CD4-positive, alpha-beta T cell treated with Interleukin-6 at 100 ng/mL for 8 hours (primary cell): ENCODE measurements around the gene IQSEC3.
"Not testable (repeated sequence)": the region's sequence is repeated elsewhere in the genome, so short reads cannot be mapped to it uniquely, and the experiment has no call there.

ENCODE experiments used
- DNase-seq: peaks from one replicate; pipeline ENCODE4 v3.0.0-alpha.2; 2020; ENCODE audit warnings: mixed read lengths, low spot score

Gene IQSEC3

DNA sequence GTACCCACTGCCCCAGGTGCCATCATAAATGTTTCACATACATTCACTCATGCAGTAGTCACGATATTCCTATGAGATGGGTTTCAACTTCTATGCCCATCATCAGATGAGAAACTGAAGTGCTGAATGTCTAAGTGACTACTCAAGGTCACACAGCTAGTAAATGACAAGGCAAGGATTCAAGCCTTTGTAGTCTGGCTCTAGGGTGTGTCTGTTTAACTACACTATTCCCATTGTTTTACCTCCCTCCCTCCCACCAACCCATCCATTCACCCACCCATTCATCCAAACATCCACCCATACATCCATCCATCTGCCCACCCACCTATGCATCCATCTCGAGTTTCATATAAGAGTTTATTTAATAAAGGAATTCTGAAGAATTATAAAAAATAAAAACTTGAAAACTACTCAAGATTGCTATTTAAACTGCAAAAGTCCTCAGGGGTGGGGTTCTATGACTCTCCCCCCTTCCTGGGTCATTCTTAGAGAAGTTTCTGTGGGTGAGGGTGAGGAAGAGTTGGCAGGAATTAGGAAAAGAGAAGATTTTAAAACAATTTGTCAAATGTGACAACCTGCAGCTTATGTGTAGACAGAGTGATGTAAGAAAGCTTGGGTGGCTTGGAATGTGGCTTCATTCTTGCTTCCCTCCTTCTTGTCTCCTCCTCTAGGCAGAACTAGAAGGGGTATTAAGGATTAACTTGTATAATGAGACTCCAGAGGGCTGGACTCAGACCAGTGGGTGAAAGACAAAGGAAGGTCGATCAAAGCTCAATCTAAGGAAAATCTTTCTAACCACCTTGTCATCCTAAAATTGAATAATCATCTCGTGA lies 13.4 kb upstream of the IQSEC3 start:
- DNase-seq, result not testable (repeated sequence)

DNA sequence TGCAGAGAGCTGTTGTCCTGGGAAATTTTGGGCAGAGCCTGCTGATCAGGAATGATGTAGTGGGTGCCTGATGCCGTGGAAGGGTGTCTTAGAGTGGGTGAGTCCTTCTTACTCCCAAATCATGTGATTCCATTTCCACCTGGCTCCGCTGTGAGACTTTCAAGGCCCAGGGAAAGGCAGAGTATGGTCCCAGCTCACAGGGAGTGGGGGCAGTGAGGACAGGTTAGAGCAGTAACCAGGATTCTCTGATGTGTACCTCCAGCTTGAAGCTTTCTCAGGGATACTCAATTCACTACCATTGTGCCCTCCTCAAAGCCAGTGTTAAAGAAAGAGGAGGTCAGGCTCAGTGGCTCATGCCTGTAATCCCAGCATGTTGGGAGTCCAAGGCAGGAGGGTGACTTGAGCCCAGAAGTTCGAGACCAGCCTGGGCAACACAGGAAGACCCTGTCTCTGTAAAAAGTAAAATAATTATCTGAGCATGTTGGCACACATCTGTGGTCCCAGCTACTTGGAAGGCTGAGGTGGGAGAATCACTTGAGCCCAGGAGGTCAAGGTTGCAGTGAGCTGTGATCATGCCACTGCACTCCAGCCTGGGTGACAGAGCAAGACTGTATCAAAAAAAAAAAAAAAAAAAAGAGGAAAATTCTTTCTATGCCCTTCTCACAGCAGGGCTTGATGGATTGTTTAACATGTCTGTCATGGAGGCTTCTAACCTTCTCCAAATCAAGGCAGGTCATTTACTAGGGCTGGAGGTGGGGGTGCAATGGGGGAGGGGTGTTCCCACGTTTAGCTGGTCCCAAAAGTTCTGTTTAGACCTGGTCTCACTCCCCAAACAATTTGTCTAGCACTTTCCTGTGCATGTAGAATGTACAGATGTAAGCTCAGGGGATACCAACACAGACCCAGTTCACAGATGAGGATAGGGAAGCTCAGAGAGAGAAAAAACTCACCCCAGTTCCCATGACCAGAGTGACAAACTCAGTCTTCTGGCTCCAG lies 12.5 kb upstream of the IQSEC3 start:
- no peak for DNase-seq

DNA sequence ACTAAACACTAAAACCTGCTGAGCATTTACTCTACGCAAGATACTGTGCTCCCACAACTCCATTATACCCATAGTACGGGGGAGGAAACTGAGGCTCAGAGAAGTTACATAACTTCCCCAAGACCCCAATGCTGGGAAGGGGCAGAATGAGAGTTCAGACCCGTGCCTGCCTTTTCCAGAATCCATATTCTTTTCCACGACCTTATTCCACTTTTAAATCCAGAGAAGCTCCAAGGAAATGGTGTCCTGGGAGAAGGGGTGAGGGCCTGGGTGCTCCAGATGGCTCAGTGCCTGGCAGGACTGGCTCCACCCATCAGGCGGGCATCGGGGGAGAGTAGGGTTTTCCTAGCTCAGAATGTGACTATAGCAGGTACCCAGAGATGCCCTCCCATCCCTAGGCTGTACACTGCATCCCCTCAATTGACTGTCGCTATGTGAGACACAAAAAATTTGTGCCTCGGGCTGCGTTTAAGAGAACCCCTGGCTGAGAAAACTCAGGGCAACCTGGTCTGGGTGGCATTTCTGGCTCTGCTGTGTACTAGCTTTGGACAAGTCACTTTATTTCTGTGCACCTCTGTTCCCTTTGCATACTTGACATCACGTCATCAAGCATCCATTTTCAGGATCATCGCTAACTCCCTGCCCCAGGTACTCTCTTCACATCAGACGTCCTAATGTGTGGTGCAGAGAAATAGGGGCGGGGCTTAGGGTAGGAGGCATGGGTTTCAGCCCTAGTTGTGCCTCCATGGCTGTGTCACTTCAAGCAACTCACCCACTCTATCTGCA lies 11.6 kb upstream of the IQSEC3 start:
- no peak for DNase-seq

DNA sequence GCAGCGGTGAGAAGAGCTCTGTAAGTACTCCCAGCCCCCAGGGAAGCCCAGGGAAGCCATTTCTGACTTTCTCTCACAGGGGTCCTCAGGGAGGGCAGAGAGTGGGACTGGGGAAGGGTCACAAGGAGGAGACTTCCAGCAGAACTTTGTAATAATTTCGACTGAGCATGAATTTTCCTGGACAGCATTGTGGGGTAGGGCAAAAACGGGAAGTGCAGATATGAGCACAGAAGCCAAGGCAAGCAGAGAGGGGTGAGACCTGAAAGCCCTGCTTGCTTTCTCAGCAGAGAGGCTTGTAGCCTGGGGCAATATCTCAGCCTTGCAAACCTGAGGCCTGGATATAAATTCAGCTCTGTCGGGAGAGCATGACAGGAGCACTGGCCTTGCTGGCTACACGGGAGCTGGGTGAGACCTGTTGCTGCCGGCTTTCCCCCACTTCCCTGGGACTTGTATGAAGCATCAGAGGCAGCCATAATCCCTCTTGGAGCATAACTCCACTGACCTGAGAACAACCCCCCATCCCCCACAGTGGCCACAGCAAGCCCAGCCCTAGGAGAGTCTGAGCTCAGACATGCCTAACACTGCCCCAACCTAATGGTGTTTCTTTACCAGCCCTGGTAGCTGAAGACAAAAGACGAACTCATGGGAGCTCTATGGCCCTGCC lies 9.8 kb upstream of the IQSEC3 start:
- no peak for DNase-seq

DNA sequence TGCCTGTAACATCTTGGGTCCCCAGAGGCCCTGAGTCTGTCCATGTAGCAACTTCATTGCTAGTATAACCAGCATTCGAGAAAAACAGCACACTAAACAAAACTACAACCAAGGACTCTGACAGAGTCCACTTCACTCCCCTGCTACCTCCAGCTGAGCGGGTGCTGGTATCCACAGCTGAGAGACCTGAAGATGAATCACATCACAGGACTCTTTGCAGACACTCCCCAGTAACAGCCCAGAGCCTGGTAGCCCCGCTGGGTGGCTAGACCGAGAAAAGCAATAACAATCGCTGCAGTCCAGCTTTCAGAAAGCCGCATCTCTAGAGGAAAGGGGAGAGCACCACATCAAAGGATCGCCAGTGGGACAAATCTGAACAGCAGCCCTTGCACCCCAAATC lies 9.0 kb upstream of the IQSEC3 start:
- DNase-seq, result no peak

DNA sequence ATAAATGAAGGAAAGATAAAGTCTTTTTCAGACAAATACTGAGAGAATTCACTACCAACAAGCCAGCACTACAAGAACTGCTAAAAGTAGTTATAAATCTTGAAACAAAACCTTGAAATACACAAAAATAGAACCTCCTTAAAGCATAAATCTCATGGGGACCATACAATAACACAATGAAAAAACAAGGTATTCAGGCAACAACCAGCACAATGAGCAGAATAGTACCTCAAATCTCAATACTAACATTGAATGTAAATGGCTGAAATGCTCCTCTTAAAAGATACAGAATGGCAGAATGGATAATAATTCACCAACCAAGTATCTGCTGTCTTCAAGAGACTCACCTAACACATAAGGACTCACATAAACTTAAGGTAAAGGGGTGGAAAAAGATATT lies 7.7 kb upstream of the IQSEC3 start:
- DNase-seq, result no peak

DNA sequence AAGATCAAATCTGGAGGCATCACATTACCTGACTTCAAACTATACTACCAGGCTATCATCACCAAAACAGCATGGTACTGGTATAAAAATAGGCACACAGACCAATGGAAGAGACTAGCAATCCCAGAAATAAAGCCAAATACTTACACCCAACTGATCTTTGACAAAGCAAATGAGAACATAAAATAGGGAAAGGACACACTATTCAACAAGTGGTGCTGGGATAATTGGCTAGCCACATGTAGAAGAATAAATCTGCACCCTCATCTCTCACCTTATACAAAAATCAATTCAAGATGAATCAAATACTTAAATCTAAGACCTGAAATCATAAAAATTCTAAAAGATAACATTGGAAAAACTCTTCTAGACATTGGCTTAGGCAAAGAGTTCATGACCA lies 4.7 kb upstream of the IQSEC3 start:
- DNase-seq, result not testable (repeated sequence)

DNA sequence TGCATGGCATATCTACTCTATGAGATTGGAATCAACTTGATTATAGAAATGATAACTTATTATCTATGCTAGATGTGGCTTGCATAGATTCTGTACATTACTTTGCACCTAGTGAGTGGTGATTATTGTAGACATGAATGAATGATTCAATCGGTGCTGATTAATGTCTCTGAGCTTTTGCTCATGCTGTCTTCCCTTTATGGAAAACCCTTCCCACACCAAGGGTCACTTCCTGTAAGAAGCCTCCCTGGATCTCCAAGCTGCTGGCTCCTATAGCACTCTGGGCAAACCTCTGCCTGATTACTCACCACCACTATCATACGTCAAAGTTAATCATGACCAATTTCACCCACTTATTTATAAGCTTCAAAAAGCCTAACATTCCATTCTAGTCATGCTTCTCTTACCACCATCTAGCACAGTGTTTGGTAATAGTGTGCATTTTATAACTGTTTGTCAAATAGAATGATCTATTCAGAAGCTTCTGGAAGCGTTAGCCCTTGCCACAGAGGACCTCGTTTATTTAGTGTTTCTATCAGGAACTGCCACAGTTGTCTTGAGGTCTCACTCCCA lies 990 bp upstream of the IQSEC3 start:
- DNase-seq, result not testable (repeated sequence)

DNA sequence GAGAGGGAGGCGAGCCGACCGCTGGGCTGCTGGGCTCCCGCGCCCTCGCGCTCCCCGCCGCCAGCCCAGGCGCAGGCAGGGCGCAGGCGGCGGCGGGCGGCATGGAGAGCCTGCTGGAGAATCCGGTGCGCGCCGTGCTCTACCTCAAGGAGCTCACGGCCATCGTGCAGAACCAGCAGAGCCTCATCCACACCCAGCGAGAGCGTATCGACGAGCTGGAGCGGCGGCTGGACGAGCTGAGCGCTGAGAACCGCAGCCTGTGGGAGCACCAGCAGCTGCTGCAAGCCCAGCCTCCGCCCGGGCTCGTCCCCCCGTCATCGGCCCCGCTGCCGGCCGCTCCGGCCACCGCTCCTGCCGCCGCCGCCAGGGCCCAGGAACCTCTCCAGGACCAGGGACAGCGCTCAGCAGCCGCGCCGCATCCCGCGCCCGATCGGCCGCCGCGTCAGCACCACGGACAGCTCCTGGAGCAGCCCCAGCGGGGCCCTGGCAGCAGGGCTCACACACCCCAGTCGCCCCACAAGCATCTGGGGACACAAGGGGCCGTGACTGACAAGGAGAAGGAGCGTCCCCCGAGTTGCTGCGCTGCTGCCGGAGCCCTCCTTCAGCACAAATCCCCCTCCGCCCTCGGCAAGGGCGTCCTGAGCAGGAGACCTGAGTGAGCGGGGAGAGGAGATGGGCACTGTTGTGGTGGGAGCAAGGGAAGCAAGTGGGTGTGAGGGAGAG lies 376 bp downstream of the IQSEC3 start:
- not testable (repeated sequence) for DNase-seq

DNA sequence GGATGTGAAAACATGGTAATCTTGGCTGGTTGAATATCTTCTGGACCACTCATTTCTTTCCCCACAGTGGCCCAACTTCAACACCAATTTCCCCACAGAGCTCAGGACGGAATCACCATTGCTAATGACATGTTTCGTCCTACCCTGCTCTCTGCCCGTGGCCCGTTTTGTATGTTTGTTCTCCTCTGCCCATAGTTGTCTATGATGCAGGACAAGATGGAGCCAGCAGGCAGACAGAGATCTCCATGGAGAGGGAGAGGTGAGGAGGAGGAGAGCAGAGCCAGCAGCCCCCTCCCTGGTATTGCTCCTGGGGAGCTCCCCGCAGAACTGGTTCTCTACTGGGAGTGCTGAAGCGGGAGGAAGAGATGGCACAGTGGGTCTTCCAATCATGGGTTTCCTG lies 3.1 kb downstream of the IQSEC3 start:
- DNase-seq, result not testable (repeated sequence)

DNA sequence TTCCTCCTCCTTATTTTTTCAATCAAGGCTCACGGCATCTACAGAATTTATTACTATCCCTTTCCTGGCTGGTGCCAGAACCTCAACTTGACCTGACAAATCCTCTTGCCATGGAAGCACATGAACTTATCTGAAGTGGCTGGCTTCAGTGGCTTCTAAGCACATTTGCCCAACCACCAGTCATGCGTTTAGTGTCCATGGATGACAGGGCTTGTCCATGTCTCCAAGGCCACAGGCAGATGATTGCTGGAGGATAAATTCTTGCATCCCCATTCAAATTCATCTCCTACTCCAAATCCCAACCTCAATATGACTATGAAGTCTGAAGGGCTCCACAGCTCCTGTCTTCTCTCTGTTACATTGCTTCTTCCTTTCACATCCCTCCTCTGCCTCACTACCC lies 4.0 kb downstream of the IQSEC3 start:
- DNase-seq, result not testable (repeated sequence)

DNA sequence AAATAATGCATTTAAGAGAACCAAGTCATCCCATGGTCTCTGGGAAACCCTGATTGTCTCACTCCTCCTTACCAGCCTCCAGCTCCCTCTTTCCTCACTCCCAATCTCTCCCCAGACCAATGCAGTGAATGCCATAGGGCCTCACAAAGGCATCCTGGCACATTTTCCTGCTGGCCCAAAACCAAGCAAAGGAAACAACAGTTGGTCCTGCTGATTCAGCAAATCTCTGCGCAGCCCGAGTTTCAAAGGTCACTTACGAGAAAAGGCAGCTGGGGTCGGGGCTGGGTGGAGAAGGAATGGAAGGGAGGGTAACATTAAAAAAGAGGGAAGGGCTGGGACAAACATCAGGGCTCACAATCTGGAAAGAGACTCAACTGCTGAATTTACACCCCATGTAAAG lies 5.5 kb downstream of the IQSEC3 start:
- DNase-seq, result not testable (repeated sequence)

DNA sequence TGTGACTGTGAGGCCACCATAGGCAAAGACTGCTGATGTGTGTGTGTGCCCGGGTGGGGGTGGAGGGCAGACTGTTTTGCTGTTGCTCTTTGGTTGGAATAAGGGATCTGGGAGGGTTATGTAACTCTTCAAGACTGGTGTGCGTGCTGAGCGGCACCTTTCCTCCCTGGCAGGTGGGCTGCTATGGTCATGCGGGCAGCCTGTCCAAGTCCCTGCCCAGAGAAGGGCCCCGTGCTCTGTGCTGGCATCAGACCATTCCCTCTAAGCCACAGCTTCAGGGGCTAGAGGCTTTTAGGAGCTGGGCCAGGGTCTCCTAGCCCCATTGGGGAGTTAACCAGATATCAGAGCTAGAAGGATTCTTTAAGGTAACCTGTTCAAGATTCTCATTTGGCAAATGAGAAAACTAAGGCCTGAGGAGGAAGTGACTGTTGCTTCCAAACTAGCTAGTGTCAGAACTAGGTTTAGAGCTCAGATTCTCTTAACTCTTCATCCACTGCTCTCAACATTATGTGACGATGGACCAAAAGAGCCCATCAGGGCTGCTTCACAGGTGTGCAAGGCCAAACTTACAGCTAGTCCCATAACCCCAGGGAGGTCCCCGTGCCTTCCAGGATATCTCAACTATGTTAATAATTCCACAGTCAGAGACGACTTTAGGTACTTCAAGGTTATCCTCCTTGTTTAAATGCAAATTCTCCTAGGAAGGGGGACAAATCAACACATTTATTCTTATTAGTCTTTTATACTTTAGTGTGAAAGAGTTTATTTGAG lies 8.0 kb downstream of the IQSEC3 start:
- not testable (repeated sequence) for DNase-seq

DNA sequence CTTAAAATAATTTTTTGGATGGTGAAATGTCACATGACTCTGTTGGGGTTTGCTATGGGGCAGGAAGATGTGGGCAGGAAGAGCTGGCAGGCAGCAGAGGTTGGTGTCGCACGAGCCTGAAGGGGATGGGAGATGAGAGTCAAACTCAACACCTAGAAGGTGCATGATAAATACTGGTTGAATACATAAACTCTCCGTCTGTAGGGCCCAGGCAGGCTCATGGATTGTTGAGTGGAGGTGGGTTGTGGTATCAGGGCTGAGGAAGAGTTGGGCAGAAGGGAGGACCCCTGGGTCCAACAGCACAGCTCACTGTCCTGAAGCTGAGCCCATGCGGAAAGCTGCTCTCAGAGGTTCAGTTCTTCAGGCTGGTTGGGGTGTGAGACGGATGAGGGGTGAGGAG lies 9.0 kb downstream of the IQSEC3 start:
- DNase-seq, result not testable (repeated sequence)

DNA sequence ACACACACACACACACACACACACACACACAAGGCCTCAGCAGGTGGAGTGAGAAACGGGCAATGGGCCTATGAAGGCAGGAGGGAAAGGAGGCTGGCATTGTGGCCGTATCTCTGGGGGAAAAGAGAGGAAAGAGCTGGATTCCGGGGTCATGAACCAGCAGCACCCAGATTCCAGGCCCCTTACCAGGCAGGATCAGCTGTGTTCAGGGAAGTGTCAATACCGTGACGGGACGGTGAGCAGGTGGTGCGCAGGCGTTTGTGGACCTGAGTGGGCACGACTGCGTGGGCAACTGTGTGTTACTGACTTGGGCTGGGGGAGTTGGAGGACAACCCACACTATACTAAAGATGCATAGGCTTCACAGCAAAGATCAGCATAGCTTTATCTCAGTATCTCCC lies 9.5 kb downstream of the IQSEC3 start:
- DNase-seq, result not testable (repeated sequence)

DNA sequence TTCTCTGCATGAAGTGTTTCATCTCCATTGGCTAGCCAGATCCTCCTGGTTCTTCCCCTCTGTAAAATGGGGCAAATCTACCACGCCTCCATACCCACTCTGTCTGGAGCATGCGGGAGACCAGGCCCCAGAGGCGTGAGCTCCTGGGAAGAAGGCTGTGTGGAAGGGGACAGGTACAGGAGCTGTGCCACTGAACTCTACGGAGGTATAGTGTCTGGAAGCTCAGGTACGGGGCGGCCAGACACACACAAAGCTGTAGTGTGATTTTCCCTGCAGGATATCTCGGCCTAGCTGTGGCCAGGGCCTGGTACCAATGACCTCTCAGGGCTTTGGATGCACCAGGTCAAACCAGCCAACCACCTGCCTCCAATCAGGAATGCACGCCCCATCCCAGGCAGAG lies 10.0 kb downstream of the IQSEC3 start:
- not testable (repeated sequence) for DNase-seq

DNA sequence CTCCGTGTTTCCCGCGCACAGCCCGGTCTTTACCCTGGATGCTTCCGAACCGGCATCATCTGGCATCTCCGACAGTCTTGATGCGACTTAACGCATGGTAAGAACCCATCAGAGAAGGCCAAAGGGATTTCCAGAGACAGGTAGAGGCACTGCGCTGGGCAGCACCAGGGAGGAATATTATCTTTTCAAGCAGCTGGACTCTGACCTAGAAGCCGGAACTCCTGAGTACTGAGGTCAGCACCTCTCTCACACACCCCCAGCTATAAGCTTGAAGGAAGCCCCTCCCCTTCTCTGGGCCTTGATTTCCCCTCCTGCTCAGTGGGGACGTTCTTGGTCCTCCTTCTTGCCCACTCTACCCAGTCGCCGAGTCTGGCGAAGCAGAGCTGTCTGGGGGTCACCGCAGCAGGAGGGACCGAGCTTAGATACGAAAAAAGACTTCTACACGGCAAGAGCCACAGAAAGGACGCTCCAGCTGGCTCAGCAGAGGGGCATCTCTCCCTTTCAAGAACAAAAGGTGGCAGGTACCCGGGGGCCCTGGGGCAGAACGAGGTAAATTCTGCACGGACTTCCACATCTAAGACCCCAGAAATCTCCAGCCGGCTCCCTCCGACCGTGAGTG lies 10.6 kb downstream of the IQSEC3 start:
- not testable (repeated sequence) for DNase-seq

DNA sequence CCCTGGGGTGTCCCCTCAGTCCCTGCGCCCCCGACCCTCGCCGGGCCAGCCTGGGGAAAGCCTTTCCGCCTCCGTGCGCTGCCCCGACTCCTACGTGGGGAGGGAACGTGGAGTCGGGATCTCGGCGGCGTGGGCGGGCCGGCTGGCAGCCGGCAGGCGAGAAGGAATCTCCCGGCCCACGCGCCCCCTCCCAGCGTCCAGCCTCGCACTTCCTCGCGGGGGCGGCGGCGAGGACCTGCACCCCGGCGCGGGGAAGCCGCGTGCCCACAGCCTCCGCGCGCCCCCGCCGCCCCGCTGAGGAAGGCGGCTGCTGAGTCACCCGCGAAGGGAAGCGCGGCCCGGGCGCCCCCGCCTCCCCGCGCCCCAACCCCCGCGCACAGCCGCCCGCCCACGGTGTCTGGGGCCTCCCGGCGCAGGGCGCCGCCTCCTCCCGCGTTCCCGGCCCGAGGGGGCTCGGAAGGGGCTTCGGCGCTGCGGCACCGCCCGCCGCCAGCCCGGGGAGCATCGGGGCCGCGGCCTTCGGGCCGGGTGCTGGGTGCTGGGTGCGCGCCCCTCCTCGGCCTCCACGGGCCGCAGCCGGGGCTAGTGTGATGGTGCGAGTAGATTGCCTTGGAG lies 11.3 kb downstream of the IQSEC3 start:
- DNase-seq, result not testable (repeated sequence)

DNA sequence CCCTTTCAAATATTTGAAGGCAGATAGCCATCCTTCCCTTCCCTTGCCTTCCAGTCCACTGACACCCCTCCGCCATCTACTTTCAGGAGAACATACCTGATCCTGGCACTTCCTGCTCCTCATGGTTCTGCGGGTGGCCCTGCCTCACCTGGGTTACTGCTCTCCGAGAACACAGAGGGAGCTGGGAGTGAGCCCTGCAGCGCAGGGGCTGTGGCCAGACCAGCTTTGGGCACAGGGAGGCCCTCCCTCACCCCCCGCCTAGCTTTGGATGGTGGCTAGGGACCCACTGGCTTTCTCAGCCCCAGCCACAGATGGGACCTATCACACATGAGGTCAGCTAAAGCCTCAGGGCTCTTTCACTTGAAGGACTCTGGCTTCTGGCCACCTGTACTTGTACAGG lies 12.4 kb downstream of the IQSEC3 start:
- DNase-seq, result no peak
